ENCODE results near the gene ANAPC15.
A peak's percentile ranks its signal among the peaks of the same experiment; 100 is the strongest.

ANAPC15 gene

GRCh38 chr11:72079819-72080325, 32.6 kb downstream of the ANAPC15 start:
- Histone ChIP-seq H3K9ac (ENCODE audit: low read length) (peak overlapping the region; percentile 75), H4K20me1 (ENCODE audit: low read depth, low read length) (no peaks in the 10 kb centered on the region), H3K9me2 (replicated peaks; ENCODE audit: insufficient read depth, low read length) (no peaks in the 10 kb centered on the region), H3F3A (ENCODE audit: insufficient read depth) (0 out of 2 replicates have a peak, but pooled peaks cover 8% of the 10 kb centered on the region), H3K4me3 (ENCODE audit: insufficient read depth, low read length, poor library complexity, severe bottlenecking) (peak overlapping the region; percentile 93), H2AFZ (ENCODE audit: low read depth, low read length, severe bottlenecking) (peak overlapping the region; percentile 73), H3K36me3 (ENCODE audit: low read length) (no peaks in the 10 kb centered on the region), H3K79me2 (ENCODE audit: insufficient read depth, low read length) (peaks cover 52% of the 10 kb centered on the region), H3K9me3 (ENCODE audit: insufficient read depth, low read length) (no peaks in the 10 kb centered on the region), H3K4me2 (ENCODE audit: low read depth, low read length, poor library complexity, severe bottlenecking) (peak overlapping the region; percentile 94), H3K27ac (ENCODE audit: low read depth, low read length) (peak overlapping the region; percentile 77), H3K27me3 (ENCODE audit: low read length) (no peaks in the 10 kb centered on the region)
- TF ChIP-seq EZH2phosphoT487 (conservative IDR thresholded peaks at IDR 0.05; ENCODE audit: low read length) = no peak
- no peak for TF ChIP-seq CTCF (IDR thresholded peaks at IDR 0.05; ENCODE audit: insufficient read depth, low read length, poor library complexity, severe bottlenecking)

- Histone ChIP-seq H3K4me2 (ENCODE audit: low read depth, low read length, poor library complexity, severe bottlenecking) (peak overlapping the region; percentile 94), H3K4me3 (ENCODE audit: insufficient read depth, low read length, poor library complexity, severe bottlenecking) (no peak overlapping the region), H4K20me1 (ENCODE audit: low read depth, low read length) (no peaks in the 10 kb centered on the region), H3K9me2 (replicated peaks; ENCODE audit: insufficient read depth, low read length) (no peaks in the 10 kb centered on the region), H2AFZ (ENCODE audit: low read depth, low read length, severe bottlenecking) (no peak overlapping the region), H3K36me3 (ENCODE audit: low read length) (no peaks in the 10 kb centered on the region), H3F3A (ENCODE audit: insufficient read depth) (0 out of 2 replicates have a peak, but pooled peaks cover 8% of the 10 kb centered on the region), H3K27me3 (ENCODE audit: low read length) (no peaks in the 10 kb centered on the region), H3K9ac (ENCODE audit: low read length) (no peak overlapping the region), H3K79me2 (ENCODE audit: insufficient read depth, low read length) (peaks cover 64% of the 10 kb centered on the region), H3K27ac (ENCODE audit: low read depth, low read length) (no peak overlapping the region), H3K9me3 (ENCODE audit: insufficient read depth, low read length) (no peaks in the 10 kb centered on the region)
- TF ChIP-seq CTCF (IDR thresholded peaks at IDR 0.05; ENCODE audit: insufficient read depth, low read length, poor library complexity, severe bottlenecking) (no peak), EZH2phosphoT487 (conservative IDR thresholded peaks at IDR 0.05; ENCODE audit: low read length) (no peak)
Measured at GRCh38 chr11:72078477-72078876, 34.0 kb downstream of the ANAPC15 start.

- H3K4me2 ChIP-seq (ENCODE audit: low read depth, low read length, poor library complexity, severe bottlenecking) = no peak overlapping the region
- no peak overlapping the region for H3K9ac ChIP-seq (ENCODE audit: low read length)
- no peak overlapping the region for H2AFZ ChIP-seq (ENCODE audit: low read depth, low read length, severe bottlenecking)
- no peak for TF ChIP-seq CTCF (IDR thresholded peaks at IDR 0.05; ENCODE audit: insufficient read depth, low read length, poor library complexity, severe bottlenecking)
- no peaks in the 10 kb centered on the region for H3K27me3 ChIP-seq (ENCODE audit: low read length)
- H3K27ac ChIP-seq (ENCODE audit: low read depth, low read length) = 0 out of 2 replicates have a peak overlapping the region, but pooled peaks have one; percentile 10
- no peaks in the 10 kb centered on the region for H3F3A ChIP-seq (ENCODE audit: insufficient read depth)
- H3K9me2 ChIP-seq (replicated peaks; ENCODE audit: insufficient read depth, low read length) = no peaks in the 10 kb centered on the region
- peaks cover 3% of the 10 kb centered on the region; the same call in 1 of the 2 replicates for H4K20me1 ChIP-seq (ENCODE audit: low read depth, low read length)
- H3K36me3 ChIP-seq (ENCODE audit: low read length) = no peaks in the 10 kb centered on the region
- H3K9me3 ChIP-seq (ENCODE audit: insufficient read depth, low read length) = no peaks in the 10 kb centered on the region
- H3K79me2 ChIP-seq (ENCODE audit: insufficient read depth, low read length) = peaks cover 92% of the 10 kb centered on the region
- H3K4me3 ChIP-seq (ENCODE audit: insufficient read depth, low read length, poor library complexity, severe bottlenecking) = no peak overlapping the region
Measured at GRCh38 chr11:72075756-72076155, 36.7 kb downstream of the ANAPC15 start.

Measured in SU-DHL-6 (cell line).